Lung (tissue), 12 donors: Measurements from ENCODE around the gene CYB5D1. TPM values are rescaled to one million over a fixed set of nuclear protein-coding genes. Genes with fewer than 3 reads are reported as not detected.

Experiments used
- ATAC-seq: fragments of 200-7000 bp; cut with Tn5 transposase; one replicate; pipeline ENCODE4 v1.9.1; 2020; ENCODE audit warnings: moderate number of reproducible peaks; ENCODE audit not compliant: insufficient read depth, low FRiP score
- DNase-seq, 3 donors: peaks; one replicate each; pipeline ENCODE4 v3.0.0-alpha.2; 2013 to 2017
- H3K27ac ChIP-seq, 2 donors: one replicate each; pipeline ENCODE4 v1.5.1; 2013; ENCODE audit warnings: mild to moderate bottlenecking in 2 of 2, moderate library complexity in 2 of 2, control low read depth in 1 of 2, inconsistent platforms in 1 of 2, low read depth in 1 of 2, low read length in 1 of 2
- H3K27me3 ChIP-seq, 3 donors: one replicate each; pipeline ENCODE4 v1.5.1; 2013; ENCODE audit warnings: low read length in 2 of 3; ENCODE audit not compliant: control insufficient read depth in 3 of 3, insufficient read depth in 3 of 3
- H3K36me3 ChIP-seq, 4 donors: one replicate each; pipeline ENCODE4 v1.5.1; 2013; ENCODE audit warnings: low read length in 4 of 4, mild to moderate bottlenecking in 1 of 4, moderate library complexity in 1 of 4; ENCODE audit not compliant: control insufficient read depth in 4 of 4, insufficient read depth in 4 of 4
- H3K4me1 ChIP-seq, 5 donors: one replicate each; pipeline ENCODE4 v1.5.1; 2013; ENCODE audit warnings: low read length in 5 of 5, mild to moderate bottlenecking in 2 of 5, moderate library complexity in 1 of 5; ENCODE audit not compliant: control insufficient read depth in 5 of 5, insufficient read depth in 5 of 5
- H3K4me3 ChIP-seq: one replicate; pipeline ENCODE4 v1.5.1; 2013; ENCODE audit warnings: mild to moderate bottlenecking, control low read depth, moderate library complexity
- H3K9ac ChIP-seq, 2 donors: one replicate each; pipeline ENCODE4 v1.5.1; 2013; ENCODE audit warnings: low read length in 2 of 2, control low read depth in 1 of 2; ENCODE audit not compliant: insufficient read depth in 1 of 2
- H3K9me3 ChIP-seq, 4 donors: one replicate each; pipeline ENCODE4 v1.5.1; 2013; ENCODE audit warnings: low read length in 3 of 4, mild to moderate bottlenecking in 1 of 4, moderate library complexity in 1 of 4; ENCODE audit not compliant: control insufficient read depth in 4 of 4, insufficient read depth in 3 of 4
- CTCF ChIP-seq: IDR thresholded peaks from 2 replicates; pipeline ENCODE4 v1.5.1; 2012; ENCODE audit warnings: mild to moderate bottlenecking; ENCODE audit errors: control extremely low read depth, extremely low read depth
- WGBS, 2 donors: extraction: QIAGEN DNeasy Blood & Tissue Kit; methylation state at CpG; one replicate each; pipeline ENCODE4 v1.1.7; 2013; 5-methylcytosine and 5-hydroxymethylcytosine counted together
- polyA plus RNA-seq, 2 donors: library from polyadenylated mRNA; stranded (reverse); fragments of 200-250 nt; gene quantifications; one replicate each; pipeline ENCODE4 v1.2.1, GENCODE V29; 2013
- total RNA-seq, 2 donors: library from RNA; depleted of rRNA in 1 of 2; stranded (reverse); fragments of >200 nt in 1 of 2; gene quantifications; one replicate each; pipeline ENCODE4 v1.2.1, GENCODE V29; 2014 to 2021
- donor health status: control.
- donor health status: control.
- donor health status: Bipolar disorder and iron deficiency.
- donor health status: healthy.
- donor health status: DM: yes; HTN: yes; CAD: no.

Gene CYB5D1
- total and polyA plus RNA-seq, 4 donors: 5.5 to 21.6 (median 14.0) TPM

GRCh38 chr17:7840441-7840840 is 17.4 kb upstream of the CYB5D1 start:
- peaks cover 0 to 8% (median 4%) of the 10 kb centered on the region in 4 donors for H3K36me3 ChIP-seq
- TF ChIP-seq CTCF: no peak
- peak overlapping the region in 1 of 2 donors; percentile 100 for H3K27ac ChIP-seq
- H3K4me3 ChIP-seq: no peak overlapping the region
- H3K9me3 ChIP-seq: no peaks in the 10 kb centered on the region
- DNase-seq (no peak), ATAC-seq (no peak)
- H3K4me1 ChIP-seq: peaks cover 7 to 82% (median 20%) of the 10 kb centered on the region in 5 donors
- H3K27me3 ChIP-seq: no peaks in the 10 kb centered on the region
- WGBS, 2 donors: 19 to 45% methylated on average over 1 of the region's 1 CpG
- H3K9ac ChIP-seq: no peak overlapping the region

GRCh38 chr17:7840875-7841274 is 16.9 kb upstream of the CYB5D1 start:
- ATAC-seq (no peak), DNase-seq (no peak)
- no peak overlapping the region for H3K4me3 ChIP-seq
- no peaks in the 10 kb centered on the region for H3K27me3 ChIP-seq
- H3K9ac ChIP-seq: no peak overlapping the region
- no peak for TF ChIP-seq CTCF
- no peaks in the 10 kb centered on the region for H3K9me3 ChIP-seq
- H3K4me1 ChIP-seq: peaks cover 7 to 80% (median 20%) of the 10 kb centered on the region in 5 donors
- 68 to 73% methylated on average over 1 of the region's 1 CpG for WGBS, 2 donors
- peak overlapping the region; percentile 79 to 100 for H3K27ac ChIP-seq
- H3K36me3 ChIP-seq: peaks cover 0 to 12% (median 7%) of the 10 kb centered on the region in 4 donors

- H3K27ac ChIP-seq: peak overlapping the region; percentile 85 to 100
- 3 to 6% methylated on average over 30 to 34 of the region's 34 CpGs for WGBS, 2 donors
These were observed 16.3 kb upstream of the CYB5D1 start for GRCh38 chr17:7841396-7841914.

More at GRCh38 chr17:7841396-7841914, 16.3 kb upstream of the CYB5D1 start:
- Histone ChIP-seq H3K36me3 (peaks cover 0 to 12% (median 10%) of the 10 kb centered on the region in 4 donors), H3K27me3 (no peaks in the 10 kb centered on the region), H3K9me3 (no peaks in the 10 kb centered on the region), H3K9ac (peak overlapping the region in 1 of 2 donors; percentile 62), H3K4me3 (peak overlapping the region; percentile 60), H3K4me1 (peaks cover 7 to 75% (median 20%) of the 10 kb centered on the region in 5 donors)
- TF ChIP-seq CTCF: peak; percentile 5
- DNase-seq (peak; percentile 78 to 84 (median 84)), ATAC-seq (peak; percentile 36)
